HL-60/S4 treated with retinoic acid at 250 ng/mL for 4 days and 3 days (cell line): Measurements from ENCODE around the gene DNASE2B.

Experiments
- in situ Hi-C: fragments of 300-500 bp; cut with MboI; formaldehyde crosslinking; loops from 2 replicates; pipeline ENCODE4 v1.7.0; 2022; ENCODE audit warnings: low sequenced_read_pairs

DNASE2B gene

DNA sequence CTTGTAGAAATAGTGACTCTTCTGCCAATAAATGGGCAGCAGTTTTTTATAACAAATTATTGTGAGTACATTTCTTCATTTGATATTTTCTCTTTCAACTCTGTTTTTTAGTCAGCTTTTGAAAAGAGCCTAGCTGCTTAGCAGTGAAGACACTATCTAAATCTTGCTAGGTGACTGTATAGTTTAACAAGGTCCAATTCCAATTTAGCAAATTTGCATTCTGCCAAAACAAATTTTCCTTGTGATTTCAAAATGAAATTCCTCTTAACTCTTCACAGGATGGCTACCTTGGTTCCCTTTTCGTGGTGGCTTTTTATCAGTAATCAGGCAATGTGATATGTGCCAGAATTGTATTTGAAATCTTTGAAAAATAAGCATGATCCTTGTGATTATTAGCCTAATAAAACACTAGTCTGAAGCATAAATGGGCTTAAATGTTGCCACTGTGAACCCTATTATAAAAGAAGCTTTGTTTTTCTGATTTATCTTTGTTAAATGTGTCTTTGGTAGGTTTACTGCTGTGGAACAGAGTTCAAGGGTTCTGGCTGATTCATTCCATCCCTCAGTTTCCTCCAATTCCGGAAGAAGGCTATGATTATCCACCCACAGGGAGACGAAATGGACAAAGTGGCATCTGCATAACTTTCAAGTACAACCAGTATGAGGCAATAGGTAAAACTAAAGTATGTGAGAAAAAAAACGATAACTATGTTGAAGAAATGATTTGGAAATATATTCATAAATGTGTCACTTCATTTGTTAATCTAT is 12.2 kb downstream of the DNASE2B start:
- in situ Hi-C loops = no loop called here

DNA sequence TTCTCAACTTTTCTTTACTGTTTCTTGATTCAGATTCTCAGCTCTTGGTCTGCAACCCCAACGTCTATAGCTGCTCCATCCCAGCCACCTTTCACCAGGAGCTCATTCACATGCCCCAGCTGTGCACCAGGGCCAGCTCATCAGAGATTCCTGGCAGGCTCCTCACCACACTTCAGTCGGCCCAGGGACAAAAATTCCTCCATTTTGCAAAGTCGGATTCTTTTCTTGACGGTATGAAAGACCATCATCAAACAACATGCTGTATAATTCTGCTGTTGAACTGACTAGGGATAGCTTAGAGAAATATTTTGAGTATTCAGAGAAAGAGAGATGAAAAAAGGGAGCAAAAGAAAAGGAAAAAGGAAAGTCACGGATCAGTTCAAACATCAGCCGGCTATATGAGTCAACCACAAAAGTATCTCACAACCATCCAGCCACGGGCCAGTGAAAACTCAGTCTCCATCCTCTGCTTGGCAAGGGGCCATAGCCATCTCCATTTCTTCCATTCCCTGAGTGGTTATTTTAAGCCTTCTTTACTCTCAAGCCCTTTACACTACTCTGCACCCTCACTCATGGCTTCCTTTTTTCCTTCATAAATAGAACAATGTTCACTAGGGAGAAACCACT is 14.1 kb downstream of the DNASE2B start:
- in situ Hi-C loops = no loop called here

DNA sequence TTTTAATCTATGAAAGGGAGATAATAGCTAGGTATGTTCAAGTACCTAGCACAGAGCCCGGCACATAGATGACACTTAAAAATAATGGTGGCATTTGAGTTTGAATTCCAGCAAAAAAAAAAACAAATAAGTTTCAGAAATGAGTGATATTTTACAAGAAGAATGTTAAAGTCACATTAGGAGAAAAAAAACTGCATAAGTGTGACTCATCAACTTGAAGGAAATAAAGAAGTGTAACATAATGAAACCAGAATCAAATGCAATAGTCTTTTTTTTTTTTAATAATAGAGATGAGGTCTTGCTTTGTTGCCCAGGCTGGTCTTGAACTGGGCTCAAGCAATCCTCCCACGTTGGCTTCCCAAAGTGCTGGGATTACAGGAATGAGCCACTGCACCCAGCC is 17.1 kb downstream of the DNASE2B start:
- in situ Hi-C loops = no loop called here

DNA sequence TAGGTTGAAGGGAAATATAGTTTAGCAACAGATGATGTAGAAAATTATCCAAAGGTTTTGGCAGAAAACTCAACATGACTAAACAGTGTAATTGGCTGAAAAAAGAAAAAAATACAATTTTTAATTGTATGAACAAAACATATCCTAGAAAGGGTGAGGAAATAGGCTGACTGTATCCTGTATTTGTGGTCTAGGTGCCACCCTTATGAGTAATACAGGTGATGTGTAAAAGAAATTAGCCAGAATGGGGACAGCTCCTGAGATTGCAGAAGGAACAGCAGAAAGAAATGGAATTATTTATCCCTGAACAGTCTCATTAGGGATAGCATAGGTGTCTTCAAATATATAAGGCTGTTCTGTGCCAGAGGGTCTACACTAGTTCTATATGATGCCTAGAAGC is 24.6 kb downstream of the DNASE2B start:
- in situ Hi-C loops = no loop called here

DNA sequence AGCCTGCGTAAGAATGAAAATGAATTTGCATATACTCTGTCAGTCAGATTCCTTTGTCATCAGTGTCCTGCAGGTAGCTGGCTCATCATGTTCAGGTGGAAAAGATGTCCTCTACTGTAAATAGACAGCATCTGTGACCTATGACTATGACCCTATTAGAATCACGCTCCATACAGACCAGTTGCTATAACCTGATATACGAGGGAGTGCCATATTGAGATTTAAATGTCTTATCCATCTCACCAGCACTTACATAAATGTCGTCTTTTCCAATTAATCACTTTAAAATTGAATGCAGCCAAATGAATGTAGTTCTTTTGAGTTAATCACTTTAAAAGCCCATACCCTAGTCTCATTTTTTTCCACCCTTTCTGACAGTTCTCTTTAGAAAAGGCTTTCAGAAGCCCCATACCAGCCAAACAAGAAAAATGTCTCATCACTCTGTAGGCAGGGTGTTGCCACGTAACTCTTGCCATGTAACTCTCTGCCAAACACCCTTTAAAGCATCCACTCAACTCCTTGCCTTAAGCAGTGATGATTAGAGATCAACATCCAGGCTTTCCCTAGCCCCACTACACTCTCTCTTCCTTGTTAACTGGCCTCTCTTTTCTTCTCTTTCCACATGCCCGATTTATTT is 26.3 kb downstream of the DNASE2B start:
- in situ Hi-C loops = no loop called here

DNA sequence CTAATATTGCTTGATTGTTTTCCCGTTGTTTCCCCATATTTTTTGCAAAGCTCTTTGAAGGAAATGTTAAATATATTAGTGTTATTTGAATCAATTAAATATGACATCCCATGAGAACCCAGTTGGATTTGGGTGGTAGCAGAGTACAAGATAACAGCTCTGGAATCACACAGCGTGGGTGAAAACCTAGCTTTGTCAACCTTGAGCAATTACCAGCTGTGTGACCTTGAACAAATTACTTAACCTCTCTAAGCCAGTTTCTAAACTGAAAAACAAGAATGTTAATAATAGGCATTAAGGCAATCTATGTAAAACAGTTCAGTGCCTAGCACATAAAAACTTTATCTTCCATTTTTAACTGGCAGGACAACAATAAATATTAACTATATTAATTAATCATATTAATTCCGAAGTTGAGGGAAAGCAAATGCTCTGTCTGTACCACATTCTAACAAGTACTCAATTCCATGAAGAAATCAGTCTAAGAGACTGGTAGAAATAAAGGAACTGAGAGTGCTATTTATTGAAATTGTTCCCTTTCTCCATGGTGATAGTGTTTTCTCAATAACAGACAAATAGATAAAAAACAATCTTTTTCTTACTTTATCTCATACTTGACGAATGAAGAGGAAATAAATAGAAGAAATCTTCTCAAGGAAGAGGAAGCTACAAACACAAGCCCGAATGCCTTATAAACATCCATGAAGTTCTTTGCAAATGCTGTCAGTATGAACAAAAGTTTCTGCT is 27.0 kb downstream of the DNASE2B start:
- in situ Hi-C loops = no loop called here

DNA sequence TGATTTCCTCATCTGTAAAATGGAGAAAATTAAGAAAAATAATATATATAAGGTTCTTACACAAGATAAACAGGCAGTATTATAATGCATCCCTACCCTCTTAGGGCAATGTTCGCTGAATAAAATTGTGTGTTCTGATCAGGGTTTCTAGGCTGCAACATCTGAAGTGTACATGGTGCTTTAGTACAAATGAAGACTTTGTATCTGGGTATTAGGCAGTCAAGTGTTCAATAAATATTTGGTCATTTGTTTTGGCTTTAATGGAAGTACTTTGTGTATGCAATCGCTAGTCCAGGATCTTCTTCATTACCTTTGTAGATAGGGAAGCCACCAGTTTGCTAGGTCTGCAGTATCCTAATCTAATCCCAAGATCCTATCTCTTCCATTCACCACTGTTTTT is 28.1 kb downstream of the DNASE2B start:
- in situ Hi-C loops = no loop called here

DNA sequence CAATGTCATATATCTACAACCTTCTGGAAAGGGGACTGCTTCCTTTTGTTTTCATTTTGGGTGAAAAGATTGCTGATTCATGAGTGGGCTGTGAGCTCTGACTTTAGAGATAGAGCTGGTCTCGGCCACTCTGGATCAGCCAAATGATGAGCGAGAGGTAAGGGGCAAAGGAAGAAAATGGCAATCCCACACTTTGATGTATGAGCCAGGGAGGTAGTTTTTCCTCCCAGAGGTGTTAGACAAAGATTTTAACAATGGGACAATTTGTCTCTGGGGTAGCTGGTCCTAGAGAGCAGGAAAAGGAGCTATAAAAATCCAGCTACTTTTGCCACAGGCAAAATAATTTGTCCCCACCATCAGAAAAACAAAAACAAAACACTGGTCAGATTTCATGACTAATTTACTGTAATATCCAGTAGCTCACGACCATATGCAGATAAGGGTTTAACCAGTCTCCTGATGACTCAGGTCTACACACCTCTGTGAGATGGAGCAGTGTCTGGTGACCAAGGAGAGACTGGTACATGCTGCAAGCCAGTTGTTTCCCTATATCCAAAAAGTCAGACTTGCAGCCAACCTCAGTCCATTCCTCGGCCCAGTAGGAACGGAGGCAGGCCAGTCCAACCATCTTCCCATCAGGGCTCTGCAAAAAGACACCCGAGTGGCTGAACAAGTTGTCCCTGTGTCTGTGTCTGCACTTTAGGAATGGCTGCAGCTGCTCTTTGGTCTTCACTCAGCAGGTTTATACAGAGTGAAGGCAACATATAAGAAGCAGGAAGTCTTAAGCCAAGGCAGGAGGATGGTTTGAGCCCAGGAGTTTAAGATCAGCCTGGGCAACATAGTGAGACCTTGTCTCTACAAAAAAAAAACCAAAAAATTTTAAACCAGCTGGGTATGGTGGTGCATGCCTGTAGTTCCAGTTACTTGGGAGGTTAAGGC is 29.2 kb downstream of the DNASE2B start:
- in situ Hi-C loops = no loop called here

DNA sequence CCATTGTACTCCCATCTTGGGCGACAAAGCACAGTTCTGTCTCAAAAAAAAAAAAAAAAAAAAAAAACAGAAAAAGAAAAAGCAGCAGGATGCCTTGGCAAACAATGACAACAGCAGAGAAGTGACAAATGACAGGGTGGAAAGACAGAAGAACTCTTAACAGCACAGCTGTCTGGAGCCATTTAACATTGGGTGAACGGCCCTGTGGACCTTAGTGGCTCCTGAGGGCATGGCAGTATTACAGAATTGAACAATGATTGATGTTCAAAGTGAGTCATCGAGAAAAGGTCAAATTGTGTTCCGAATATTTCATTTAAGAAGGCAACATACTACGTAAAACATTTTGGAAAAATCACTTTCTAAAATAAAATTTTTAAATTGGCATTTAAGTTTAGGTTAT is 30.0 kb downstream of the DNASE2B start:
- in situ Hi-C loops = no loop called here

DNA sequence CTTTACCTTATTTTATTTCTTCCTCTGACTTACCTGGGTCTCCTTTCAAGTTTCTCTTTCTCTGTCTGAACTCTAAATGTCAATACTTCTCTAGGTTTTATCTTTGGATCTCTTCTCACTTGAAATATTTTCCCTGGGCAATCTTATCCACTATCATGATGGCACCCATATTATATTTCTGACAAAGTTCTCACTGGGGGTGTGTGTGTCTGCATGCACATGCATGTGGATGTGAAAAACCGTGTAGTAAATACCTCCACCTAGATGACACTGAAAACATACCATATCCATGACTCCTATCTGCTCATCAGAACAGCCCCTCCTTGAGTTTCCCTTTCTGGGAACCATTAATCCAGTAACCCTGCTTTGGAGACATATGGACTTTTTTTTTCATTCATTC is 30.9 kb downstream of the DNASE2B start:
- in situ Hi-C loops = no loop called here

DNA sequence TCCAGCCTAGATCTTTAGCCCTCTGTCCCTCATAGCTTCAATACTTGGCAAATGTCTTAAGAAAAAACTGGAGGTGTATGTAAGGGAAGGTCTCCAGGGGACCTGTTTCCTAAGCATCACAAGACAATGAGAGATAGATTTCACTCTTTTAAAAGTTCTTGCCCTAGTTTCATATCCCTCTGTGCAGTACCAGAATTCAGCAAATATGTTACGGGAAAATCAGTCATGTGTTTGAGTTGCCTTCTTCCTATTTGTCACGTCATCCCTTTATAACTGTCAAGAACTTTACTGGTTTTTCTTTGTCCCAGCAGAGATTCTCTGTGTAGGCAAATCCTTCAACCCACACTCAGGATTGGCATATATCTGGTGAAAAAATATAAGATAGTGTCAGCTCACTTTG is 32.3 kb downstream of the DNASE2B start:
- in situ Hi-C loops = loop anchor here (10.0 kb wide), 1 partner anchor 296 kb away; no protein-coding TSS in a partner anchor

DNA sequence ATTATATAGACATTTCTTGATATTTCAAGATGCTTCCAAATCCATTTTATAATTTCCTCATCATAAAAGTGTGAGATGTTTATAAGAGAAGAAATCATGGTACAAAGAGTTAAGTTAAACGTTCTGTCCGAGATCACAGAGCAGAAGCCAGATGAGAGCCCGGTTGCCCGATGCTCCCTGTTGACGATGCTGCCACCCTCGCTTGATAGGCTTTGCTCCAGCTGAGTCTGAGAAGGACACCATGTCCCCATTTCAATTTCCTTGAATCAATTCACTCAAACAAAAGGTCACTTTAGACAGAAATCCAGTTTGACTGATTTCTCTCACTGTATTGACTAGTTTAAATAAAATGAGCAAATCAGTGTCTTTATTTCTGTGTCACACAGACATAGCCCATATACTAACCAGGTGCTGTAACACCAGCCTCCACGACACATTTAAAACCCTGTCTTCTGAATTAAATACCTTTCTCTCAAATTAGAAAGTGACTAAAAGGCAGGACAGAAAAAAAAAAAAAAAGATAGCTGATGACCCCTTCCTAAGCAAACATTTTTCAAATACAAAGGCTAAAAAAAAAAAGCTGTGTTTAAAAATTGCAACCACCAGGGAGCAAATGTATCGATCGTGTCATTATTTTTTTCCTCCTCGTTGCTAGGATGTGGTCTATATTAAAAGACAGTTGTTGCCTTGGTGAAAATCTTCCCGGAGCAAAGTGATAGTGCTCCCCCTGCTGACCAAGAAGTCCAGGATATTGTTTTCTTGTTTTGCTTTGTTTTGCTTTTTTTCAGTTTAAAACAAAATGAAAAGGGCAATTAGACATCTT is 35.2 kb downstream of the DNASE2B start:
- in situ Hi-C loops = loop anchor here (10.0 kb wide), 1 partner anchor 299 kb away; no protein-coding TSS in a partner anchor

DNA sequence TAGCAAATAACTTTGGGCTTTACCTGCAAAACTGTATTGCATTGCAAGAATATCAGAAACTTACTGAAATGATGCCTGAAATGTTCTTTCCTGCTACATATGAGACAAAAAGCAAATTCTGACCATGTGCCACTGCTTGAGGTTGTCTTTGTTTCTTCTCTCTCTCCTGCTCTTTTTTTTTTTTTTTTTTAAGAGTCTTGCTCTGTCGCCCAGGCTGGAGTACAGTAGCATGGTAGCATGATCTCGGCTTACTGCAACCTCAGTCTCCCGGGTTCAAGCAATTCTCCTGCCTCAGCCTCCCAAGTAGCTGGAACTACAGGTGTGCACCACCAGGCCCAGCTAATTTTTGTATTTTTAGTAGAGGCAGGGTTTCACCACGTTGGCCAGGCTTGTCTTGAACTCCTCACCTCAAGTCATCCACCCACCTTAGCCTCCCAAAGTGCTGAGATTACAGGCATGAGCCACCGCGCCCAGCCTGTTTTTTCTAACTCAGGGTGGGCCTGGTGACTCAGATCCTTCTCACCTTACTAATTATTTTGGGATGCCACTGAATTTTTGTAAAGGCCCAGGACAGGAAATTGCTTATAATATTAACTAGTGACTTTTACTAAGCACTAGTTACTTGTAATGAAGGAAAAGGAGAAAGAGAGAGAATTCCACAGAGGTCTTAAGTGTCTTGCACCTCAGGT is 35.9 kb downstream of the DNASE2B start:
- in situ Hi-C loops = loop anchor here (10.0 kb wide), 1 partner anchor 299 kb away; no protein-coding TSS in a partner anchor

DNA sequence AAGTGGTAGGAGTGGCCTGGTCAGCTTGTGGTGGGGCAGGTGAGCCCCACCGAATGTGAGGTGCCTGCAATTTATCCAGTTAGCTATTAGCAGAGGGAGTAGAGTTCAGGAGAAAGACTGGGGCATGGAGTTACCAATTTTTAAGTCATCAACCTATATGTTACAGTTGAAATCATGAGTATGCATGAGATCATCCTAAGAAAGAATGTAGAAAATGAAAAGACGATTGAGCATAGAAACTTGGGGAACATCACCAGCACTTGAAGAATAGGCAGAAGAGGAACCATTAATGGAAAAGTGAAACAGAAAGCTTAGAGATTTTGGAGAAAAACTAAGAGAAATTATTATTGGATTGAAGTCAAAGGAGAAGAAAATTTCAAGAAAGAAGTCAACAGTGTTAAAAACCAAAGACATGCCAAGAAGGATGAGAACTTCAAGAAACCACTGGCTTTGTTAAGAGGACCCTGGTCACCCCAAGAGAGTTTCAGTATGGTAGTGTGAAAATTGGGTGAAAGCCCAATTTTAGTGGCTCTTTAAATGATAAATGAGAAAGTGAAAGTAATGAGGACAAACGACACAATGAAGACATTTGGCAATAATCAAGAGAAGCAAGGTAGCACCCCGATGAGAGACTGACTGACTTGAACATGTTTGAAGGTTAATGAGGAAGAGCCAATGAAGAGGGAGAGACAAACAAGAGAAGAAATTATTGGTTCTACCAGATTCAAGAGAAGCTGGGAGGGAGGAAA is 36.7 kb downstream of the DNASE2B start:
- in situ Hi-C loops = loop anchor here (10.0 kb wide), 1 partner anchor 300 kb away; no protein-coding TSS in a partner anchor

DNA sequence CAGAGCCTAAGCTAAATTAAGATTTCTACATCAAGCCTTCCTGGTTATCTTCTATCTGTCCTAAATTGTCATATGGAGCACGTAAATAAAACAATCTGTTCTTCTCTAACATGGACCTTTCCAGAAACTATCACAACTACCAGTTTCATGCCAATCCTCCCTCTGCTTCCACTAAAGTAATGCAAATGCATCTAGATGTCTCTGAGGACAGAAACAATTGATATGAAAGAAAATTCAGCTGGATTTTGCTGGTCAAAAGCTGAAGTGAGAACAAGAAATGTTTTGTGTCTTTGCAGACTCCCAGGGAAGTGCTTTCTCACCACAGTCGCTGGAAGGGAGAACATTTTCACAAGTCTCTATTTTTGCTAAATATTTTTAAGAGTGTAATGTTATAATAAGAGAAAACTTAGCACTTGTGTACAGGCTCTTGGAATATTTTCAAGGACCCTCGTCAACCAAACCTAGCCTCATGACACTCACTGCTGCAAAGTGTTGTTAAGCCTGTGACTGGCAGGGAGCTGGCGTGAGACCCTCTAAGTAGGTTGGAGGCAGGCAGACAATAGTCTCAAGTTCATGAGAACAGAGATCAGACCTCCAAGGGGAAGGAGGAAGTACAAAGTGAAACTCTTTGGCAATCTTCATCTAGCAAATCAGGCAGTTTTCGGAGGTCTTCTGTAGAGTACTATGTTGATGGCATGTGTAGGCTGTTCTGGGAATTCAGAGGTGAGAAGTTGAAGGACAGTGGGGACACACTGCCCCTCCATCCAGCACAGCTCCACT is 38.8 kb downstream of the DNASE2B start:
- in situ Hi-C loops = loop anchor here (10.0 kb wide), 1 partner anchor 302 kb away; no protein-coding TSS in a partner anchor

DNA sequence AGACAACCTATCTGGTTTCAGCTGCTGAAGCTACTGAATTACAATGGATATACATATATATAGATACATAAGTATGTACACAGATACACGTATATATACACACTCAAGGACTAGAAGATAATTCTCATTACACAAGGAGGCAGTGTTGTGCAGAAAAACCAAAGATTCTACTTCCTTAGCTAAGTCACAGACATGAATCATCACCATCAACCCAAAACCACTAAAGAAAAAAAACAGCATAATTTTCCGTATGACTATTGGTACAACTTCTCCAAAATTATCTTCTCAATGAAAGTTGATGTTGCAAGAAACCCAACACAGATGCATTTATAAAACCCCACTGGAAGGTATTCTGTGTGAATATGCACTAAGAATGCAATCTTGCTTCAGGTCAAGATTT is 44.0 kb downstream of the DNASE2B start:
- in situ Hi-C loops = no loop called here
